HUES6 (cell line): ENCODE results near the gene NT5C1B.

Source experiments
- H3K27ac ChIP-seq: 2 replicates; pipeline ENCODE4 v1.7.0; 2013; ENCODE audit warnings: low read depth, mild to moderate bottlenecking, low read length, inconsistent platforms
- H3K27me3 ChIP-seq: 2 replicates; pipeline ENCODE4 v1.6.1; 2013; ENCODE audit warnings: low read length; ENCODE audit not compliant: control insufficient read depth, insufficient read depth
- H3K36me3 ChIP-seq: 2 replicates; pipeline ENCODE4 v1.6.1; 2013; ENCODE audit warnings: low read length; ENCODE audit not compliant: control insufficient read depth, insufficient read depth
- H3K4me1 ChIP-seq: 2 replicates; pipeline ENCODE4 v1.6.1; 2013; ENCODE audit warnings: low read length; ENCODE audit not compliant: control insufficient read depth, insufficient read depth
- H3K4me3 ChIP-seq: 2 replicates; pipeline ENCODE4 v1.5.1; 2013; ENCODE audit warnings: low read depth, low read length
- H3K9ac ChIP-seq: one replicate; pipeline ENCODE4 v1.6.1; 2013; ENCODE audit warnings: mild to moderate bottlenecking, low read length
- H3K9me3 ChIP-seq: 2 replicates; pipeline ENCODE4 v1.6.1; 2013; ENCODE audit warnings: low read depth, low read length; ENCODE audit not compliant: control insufficient read depth, insufficient read depth

NT5C1B gene

GRCh38 chr2:18527326-18527725 is 62.0 kb downstream of the NT5C1B start:
- Histone ChIP-seq H3K4me1 (no peaks in the 10 kb centered on the region), H3K4me3 (no peak overlapping the region), H3K27ac (no peak overlapping the region), H3K9ac (no peak overlapping the region), H3K27me3 (no peaks in the 10 kb centered on the region), H3K36me3 (no peaks in the 10 kb centered on the region), H3K9me3 (no peaks in the 10 kb centered on the region)

GRCh38 chr2:18526429-18526828 is 62.9 kb downstream of the NT5C1B start:
- no peak overlapping the region for H3K27ac ChIP-seq
- no peak overlapping the region for H3K9ac ChIP-seq
- H3K4me1 ChIP-seq, result no peaks in the 10 kb centered on the region
- H3K9me3 ChIP-seq, result no peaks in the 10 kb centered on the region
- no peaks in the 10 kb centered on the region for H3K36me3 ChIP-seq
- H3K27me3 ChIP-seq, result no peaks in the 10 kb centered on the region
- no peak overlapping the region for H3K4me3 ChIP-seq

GRCh38 chr2:18525852-18526251 is 63.5 kb downstream of the NT5C1B start:
- H3K9ac ChIP-seq, result no peak overlapping the region
- peaks cover 4% of the 10 kb centered on the region for H3K4me1 ChIP-seq
- no peak overlapping the region for H3K27ac ChIP-seq
- no peak overlapping the region for H3K4me3 ChIP-seq
- H3K9me3 ChIP-seq, result no peaks in the 10 kb centered on the region
- no peaks in the 10 kb centered on the region for H3K27me3 ChIP-seq
- no peaks in the 10 kb centered on the region for H3K36me3 ChIP-seq

GRCh38 chr2:18525236-18525635 is 64.1 kb downstream of the NT5C1B start:
- Histone ChIP-seq H3K27me3 (no peaks in the 10 kb centered on the region), H3K4me3 (no peak overlapping the region), H3K36me3 (no peaks in the 10 kb centered on the region), H3K9ac (no peak overlapping the region), H3K9me3 (no peaks in the 10 kb centered on the region), H3K4me1 (peaks cover 9% of the 10 kb centered on the region), H3K27ac (no peak overlapping the region)

GRCh38 chr2:18522484-18523146 is 66.8 kb downstream of the NT5C1B start:
- no peaks in the 10 kb centered on the region for H3K36me3 ChIP-seq
- no peaks in the 10 kb centered on the region for H3K9me3 ChIP-seq
- no peak overlapping the region for H3K9ac ChIP-seq
- no peak overlapping the region for H3K27ac ChIP-seq
- peaks cover 13% of the 10 kb centered on the region for H3K4me1 ChIP-seq
- H3K4me3 ChIP-seq, result no peak overlapping the region
- no peaks in the 10 kb centered on the region for H3K27me3 ChIP-seq

- Histone ChIP-seq H3K9ac (no peak overlapping the region), H3K4me1 (peaks cover 17% of the 10 kb centered on the region), H3K27me3 (no peaks in the 10 kb centered on the region), H3K9me3 (no peaks in the 10 kb centered on the region), H3K36me3 (no peaks in the 10 kb centered on the region), H3K4me3 (no peak overlapping the region), H3K27ac (no peak overlapping the region)
Observed at GRCh38 chr2:18520451-18521425, 68.6 kb downstream of the NT5C1B start.

GRCh38 chr2:18519914-18520450 is 69.4 kb downstream of the NT5C1B start:
- H3K27me3 ChIP-seq, result no peaks in the 10 kb centered on the region
- H3K4me1 ChIP-seq, result peaks cover 19% of the 10 kb centered on the region
- no peaks in the 10 kb centered on the region for H3K9me3 ChIP-seq
- no peak overlapping the region for H3K9ac ChIP-seq
- no peak overlapping the region for H3K27ac ChIP-seq
- no peaks in the 10 kb centered on the region for H3K36me3 ChIP-seq
- H3K4me3 ChIP-seq, result no peak overlapping the region

- Histone ChIP-seq H3K4me1 (peaks cover 19% of the 10 kb centered on the region), H3K27ac (no peak overlapping the region), H3K4me3 (no peak overlapping the region), H3K27me3 (no peaks in the 10 kb centered on the region), H3K9me3 (no peaks in the 10 kb centered on the region), H3K9ac (no peak overlapping the region), H3K36me3 (no peaks in the 10 kb centered on the region)
Observed at GRCh38 chr2:18518116-18519111, 71.0 kb downstream of the NT5C1B start.

- no peaks in the 10 kb centered on the region for H3K27me3 ChIP-seq
- H3K9ac ChIP-seq, result no peak overlapping the region
- H3K27ac ChIP-seq, result no peak overlapping the region
- H3K36me3 ChIP-seq, result no peaks in the 10 kb centered on the region
- H3K4me1 ChIP-seq, result peaks cover 19% of the 10 kb centered on the region
- H3K4me3 ChIP-seq, result no peak overlapping the region
- no peaks in the 10 kb centered on the region for H3K9me3 ChIP-seq
Observed at GRCh38 chr2:18517386-18517785, 72.0 kb downstream of the NT5C1B start.

- peaks cover 17% of the 10 kb centered on the region for H3K4me1 ChIP-seq
- no peak overlapping the region for H3K27ac ChIP-seq
- no peak overlapping the region for H3K4me3 ChIP-seq
- H3K9ac ChIP-seq, result no peak overlapping the region
- H3K27me3 ChIP-seq, result no peaks in the 10 kb centered on the region
- no peaks in the 10 kb centered on the region for H3K9me3 ChIP-seq
- H3K36me3 ChIP-seq, result no peaks in the 10 kb centered on the region
Observed at GRCh38 chr2:18516112-18516511, 73.3 kb downstream of the NT5C1B start.
